HepG2 (cell line): ENCODE measurements around the gene NANOS1. TPM values are rescaled to one million over a fixed set of nuclear protein-coding genes. Genes with fewer than 3 reads are reported as not detected.
A peak's percentile ranks its signal among the peaks of the same experiment; 100 is the strongest.

Experiments used
- CHD4 ChIP-seq: fragments of 200-600 bp; sonication (generic); IDR thresholded peaks from 2 replicates; pipeline ENCODE4 v1.7.0; 2017; ENCODE audit warnings: mild to moderate bottlenecking, low read length, borderline replicate concordance
- ELF1 ChIP-seq: sonication (generic); formaldehyde crosslinking; IDR thresholded peaks from 2 replicates; pipeline ENCODE4 v1.4.0; 2020; ENCODE audit warnings: missing genetic modification reagents
- ETV5 ChIP-seq: IDR thresholded peaks from 2 replicates; pipeline ENCODE4 v1.6.1; 2018; ENCODE audit warnings: missing biosample characterization, missing genetic modification reagents, inconsistent platforms, borderline replicate concordance
- IKZF4 ChIP-seq: sonication (generic); formaldehyde crosslinking; IDR thresholded peaks from 2 replicates; pipeline ENCODE4 v1.5.1; 2020; ENCODE audit warnings: borderline replicate concordance, mild to moderate bottlenecking, low read depth, missing genetic modification reagents; ENCODE audit errors: not compliant biosample characterization
- IRX3 ChIP-seq: sonication (generic); formaldehyde crosslinking; IDR thresholded peaks from 2 replicates; pipeline ENCODE4 v1.8.1; 2023; ENCODE audit warnings: mild to moderate bottlenecking, low read depth, missing genetic modification reagents, borderline replicate concordance
- ISX ChIP-seq: sonication (generic); formaldehyde crosslinking; conservative IDR thresholded peaks from 2 replicates; pipeline ENCODE4 v1.5.0; 2020; ENCODE audit warnings: missing genetic modification reagents
- KLF11 ChIP-seq: IDR thresholded peaks from 2 replicates; pipeline ENCODE4 v1.6.1; 2016; ENCODE audit warnings: missing compliant biosample characterization
- MAF1 ChIP-seq: sonication (generic); formaldehyde crosslinking; IDR thresholded peaks from 2 replicates; pipeline ENCODE4 v1.5.0; 2020; ENCODE audit warnings: missing genetic modification reagents, borderline replicate concordance
- MYNN ChIP-seq: sonication (generic); formaldehyde crosslinking; IDR thresholded peaks from 2 replicates; pipeline ENCODE4 v1.4.0; 2020; ENCODE audit warnings: mild to moderate bottlenecking, low read depth, missing genetic modification reagents
- ZNF33A ChIP-seq: sonication (generic); formaldehyde crosslinking; IDR thresholded peaks from 2 replicates; pipeline ENCODE4 v1.5.1; 2020; ENCODE audit warnings: missing genetic modification reagents, mild to moderate bottlenecking, moderate library complexity, borderline replicate concordance
- ZNF557 ChIP-seq: sonication (generic); formaldehyde crosslinking; IDR thresholded peaks from 2 replicates; pipeline ENCODE4 v1.4.0; 2020; ENCODE audit warnings: missing genetic modification reagents
- ZNF563 ChIP-seq: sonication (generic); formaldehyde crosslinking; IDR thresholded peaks from 2 replicates; pipeline ENCODE4 v1.8.0; 2022; ENCODE audit warnings: mild to moderate bottlenecking, moderate library complexity, missing genetic modification reagents
- ZSCAN25 ChIP-seq: sonication (generic); formaldehyde crosslinking; IDR thresholded peaks from 2 replicates; pipeline ENCODE4 v1.8.0; 2022; ENCODE audit warnings: mild to moderate bottlenecking, missing genetic modification reagents
- polyA plus RNA-seq, 8 experiments: library from polyadenylated mRNA; depleted of rRNA in 3 of 8; stranded (reverse) in 7 of 8; unstranded in 1 of 8; fragments of >200 nt; fragmentation: Illumina TruSeq in 4 of 8; extraction: Trizol in 4 of 8; gene quantifications; 2 replicates each; pipeline versions ENCODE4 v1.2.1 to v1.2.3, GENCODE V29; 2011 to 2016; ENCODE audit warnings: low read depth in 4 of 8, missing spikeins in 1 of 8, mixed read lengths in 1 of 8; ENCODE audit not compliant: insufficient read depth in 1 of 8
- total RNA-seq, 5 experiments: library from RNA; depleted of rRNA; stranded (reverse); fragments of >200 nt; fragmentation: Illumina TruSeq; extraction: Trizol; gene quantifications; 2 replicates each; pipeline ENCODE4 v1.2.3, GENCODE V29; 2016; ENCODE audit warnings: low read depth in 1 of 5
- TF ChIP-seq, protein P1 (sequence below): sonication (generic); formaldehyde crosslinking; conservative IDR thresholded peaks from 2 replicates; pipeline ENCODE4 v1.8.0; 2022; ENCODE audit warnings: missing genetic modification reagents
- TF ChIP-seq, protein P2 (sequence below): sonication (generic); formaldehyde crosslinking; IDR thresholded peaks from 2 replicates; pipeline ENCODE4 v1.8.0; 2022; ENCODE audit warnings: low read depth, missing genetic modification reagents
- TF ChIP-seq, protein P3 (sequence below): sonication (generic); formaldehyde crosslinking; conservative IDR thresholded peaks from 2 replicates; pipeline ENCODE4 v1.4.0; 2020; ENCODE audit warnings: missing genetic modification reagents
- TF ChIP-seq, protein P4 (sequence below): sonication (generic); formaldehyde crosslinking; IDR thresholded peaks from 2 replicates; pipeline ENCODE4 v1.8.1; 2023; ENCODE audit warnings: mild to moderate bottlenecking, missing genetic modification reagents, borderline replicate concordance
- TF ChIP-seq, protein P5 (sequence below), 2 experiments: sonication (generic) in 1 of 2; formaldehyde crosslinking in 1 of 2; IDR thresholded peaks; 2 replicates each; pipeline versions ENCODE4 v1.6.1 to v1.9.0; 2014 to 2022; ENCODE audit warnings: antibody characterized with exemption in 1 of 2, borderline replicate concordance in 1 of 2, inconsistent platforms in 1 of 2, low read depth in 1 of 2, missing genetic modification reagents in 1 of 2

NANOS1 gene
- total and polyA plus RNA-seq, 2 of the 13 experiments (the other 11 are each of a cell fraction or from before 2014, with no cell fraction given): 1.7 to 2.2 TPM

DNA sequence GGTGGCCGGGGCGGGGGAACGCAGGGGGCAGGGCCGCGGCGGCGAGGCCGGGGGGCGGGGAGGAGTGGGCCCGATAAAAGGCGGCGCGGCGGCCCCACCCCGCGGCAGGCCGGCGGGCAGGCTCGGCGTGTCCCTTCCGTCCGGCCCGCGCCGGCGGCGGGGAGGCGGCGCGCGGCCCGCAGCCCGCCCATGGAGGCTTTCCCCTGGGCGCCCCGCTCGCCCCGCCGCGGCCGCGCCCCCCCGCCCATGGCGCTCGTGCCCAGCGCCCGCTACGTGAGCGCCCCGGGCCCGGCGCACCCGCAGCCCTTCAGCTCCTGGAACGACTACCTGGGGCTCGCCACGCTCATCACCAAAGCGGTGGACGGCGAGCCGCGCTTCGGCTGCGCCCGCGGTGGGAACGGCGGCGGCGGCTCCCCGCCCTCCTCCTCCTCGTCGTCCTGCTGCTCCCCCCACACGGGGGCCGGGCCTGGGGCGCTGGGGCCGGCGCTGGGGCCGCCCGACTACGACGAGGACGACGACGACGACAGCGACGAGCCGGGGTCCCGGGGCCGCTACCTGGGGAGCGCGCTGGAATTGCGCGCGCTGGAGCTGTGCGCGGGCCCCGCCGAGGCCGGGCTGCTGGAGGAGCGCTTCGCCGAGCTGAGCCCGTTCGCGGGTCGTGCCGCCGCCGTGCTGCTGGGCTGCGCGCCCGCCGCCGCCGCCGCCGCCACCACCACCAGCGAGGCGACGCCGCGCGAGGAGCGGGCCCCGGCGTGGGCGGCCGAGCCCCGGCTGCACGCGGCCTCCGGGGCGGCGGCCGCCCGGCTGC is at the start of gene NANOS1 (continued):
- TF ChIP-seq ZNF33A (CRISPR knock-in tag) (no peak), CHD4 (no peak), MAF1 (CRISPR knock-in tag) (no peak), MYNN (CRISPR knock-in tag) (no peak), ZNF563 (CRISPR knock-in tag) (peak; percentile 76), ELF1 (CRISPR knock-in tag) (no peak), ZNF557 (CRISPR knock-in tag) (no peak), KLF11 (CRISPR knock-in tag) (no peak), IKZF4 (no peak), ETV5 (CRISPR knock-in tag) (no peak), ZSCAN25 (no peak), ISX (CRISPR knock-in tag) (no peak), IRX3 (CRISPR knock-in tag) (no peak)
- TF ChIP-seq, protein P1, sequence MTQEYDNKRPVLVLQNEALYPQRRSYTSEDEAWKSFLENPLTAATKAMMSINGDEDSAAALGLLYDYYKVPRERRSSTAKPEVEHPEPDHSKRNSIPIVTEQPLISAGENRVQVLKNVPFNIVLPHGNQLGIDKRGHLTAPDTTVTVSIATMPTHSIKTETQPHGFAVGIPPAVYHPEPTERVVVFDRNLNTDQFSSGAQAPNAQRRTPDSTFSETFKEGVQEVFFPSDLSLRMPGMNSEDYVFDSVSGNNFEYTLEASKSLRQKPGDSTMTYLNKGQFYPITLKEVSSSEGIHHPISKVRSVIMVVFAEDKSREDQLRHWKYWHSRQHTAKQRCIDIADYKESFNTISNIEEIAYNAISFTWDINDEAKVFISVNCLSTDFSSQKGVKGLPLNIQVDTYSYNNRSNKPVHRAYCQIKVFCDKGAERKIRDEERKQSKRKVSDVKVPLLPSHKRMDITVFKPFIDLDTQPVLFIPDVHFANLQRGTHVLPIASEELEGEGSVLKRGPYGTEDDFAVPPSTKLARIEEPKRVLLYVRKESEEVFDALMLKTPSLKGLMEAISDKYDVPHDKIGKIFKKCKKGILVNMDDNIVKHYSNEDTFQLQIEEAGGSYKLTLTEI (CRISPR knock-in tag): no peak
- TF ChIP-seq, protein P2, sequence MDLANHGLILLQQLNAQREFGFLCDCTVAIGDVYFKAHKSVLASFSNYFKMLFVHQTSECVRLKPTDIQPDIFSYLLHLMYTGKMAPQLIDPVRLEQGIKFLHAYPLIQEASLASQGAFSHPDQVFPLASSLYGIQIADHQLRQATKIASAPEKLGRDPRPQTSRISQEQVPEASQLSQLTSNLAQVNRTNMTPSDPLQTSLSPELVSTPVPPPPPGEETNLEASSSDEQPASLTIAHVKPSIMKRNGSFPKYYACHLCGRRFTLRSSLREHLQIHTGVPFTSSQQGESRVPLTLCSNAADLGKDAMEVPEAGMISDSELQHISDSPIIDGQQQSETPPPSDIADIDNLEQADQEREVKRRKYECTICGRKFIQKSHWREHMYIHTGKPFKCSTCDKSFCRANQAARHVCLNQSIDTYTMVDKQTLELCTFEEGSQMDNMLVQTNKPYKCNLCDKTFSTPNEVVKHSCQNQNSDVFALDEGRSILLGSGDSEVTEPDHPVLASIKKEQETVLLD (CRISPR knock-in tag): peak; percentile 59
- TF ChIP-seq, protein P3, sequence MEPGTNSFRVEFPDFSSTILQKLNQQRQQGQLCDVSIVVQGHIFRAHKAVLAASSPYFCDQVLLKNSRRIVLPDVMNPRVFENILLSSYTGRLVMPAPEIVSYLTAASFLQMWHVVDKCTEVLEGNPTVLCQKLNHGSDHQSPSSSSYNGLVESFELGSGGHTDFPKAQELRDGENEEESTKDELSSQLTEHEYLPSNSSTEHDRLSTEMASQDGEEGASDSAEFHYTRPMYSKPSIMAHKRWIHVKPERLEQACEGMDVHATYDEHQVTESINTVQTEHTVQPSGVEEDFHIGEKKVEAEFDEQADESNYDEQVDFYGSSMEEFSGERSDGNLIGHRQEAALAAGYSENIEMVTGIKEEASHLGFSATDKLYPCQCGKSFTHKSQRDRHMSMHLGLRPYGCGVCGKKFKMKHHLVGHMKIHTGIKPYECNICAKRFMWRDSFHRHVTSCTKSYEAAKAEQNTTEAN (CRISPR knock-in tag): no peak
- TF ChIP-seq, protein P4, sequence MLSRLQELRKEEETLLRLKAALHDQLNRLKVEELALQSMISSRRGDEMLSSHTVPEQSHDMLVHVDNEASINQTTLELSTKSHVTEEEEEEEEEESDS (CRISPR knock-in tag): no peak
- TF ChIP-seq, protein P5, sequence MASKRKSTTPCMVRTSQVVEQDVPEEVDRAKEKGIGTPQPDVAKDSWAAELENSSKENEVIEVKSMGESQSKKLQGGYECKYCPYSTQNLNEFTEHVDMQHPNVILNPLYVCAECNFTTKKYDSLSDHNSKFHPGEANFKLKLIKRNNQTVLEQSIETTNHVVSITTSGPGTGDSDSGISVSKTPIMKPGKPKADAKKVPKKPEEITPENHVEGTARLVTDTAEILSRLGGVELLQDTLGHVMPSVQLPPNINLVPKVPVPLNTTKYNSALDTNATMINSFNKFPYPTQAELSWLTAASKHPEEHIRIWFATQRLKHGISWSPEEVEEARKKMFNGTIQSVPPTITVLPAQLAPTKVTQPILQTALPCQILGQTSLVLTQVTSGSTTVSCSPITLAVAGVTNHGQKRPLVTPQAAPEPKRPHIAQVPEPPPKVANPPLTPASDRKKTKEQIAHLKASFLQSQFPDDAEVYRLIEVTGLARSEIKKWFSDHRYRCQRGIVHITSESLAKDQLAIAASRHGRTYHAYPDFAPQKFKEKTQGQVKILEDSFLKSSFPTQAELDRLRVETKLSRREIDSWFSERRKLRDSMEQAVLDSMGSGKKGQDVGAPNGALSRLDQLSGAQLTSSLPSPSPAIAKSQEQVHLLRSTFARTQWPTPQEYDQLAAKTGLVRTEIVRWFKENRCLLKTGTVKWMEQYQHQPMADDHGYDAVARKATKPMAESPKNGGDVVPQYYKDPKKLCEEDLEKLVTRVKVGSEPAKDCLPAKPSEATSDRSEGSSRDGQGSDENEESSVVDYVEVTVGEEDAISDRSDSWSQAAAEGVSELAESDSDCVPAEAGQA (IDR thresholded peaks at IDR 0.05; ENCODE audit: low read depth): no peak
- TF ChIP-seq, protein P5 (CRISPR knock-in tag; IDR thresholded peaks at IDR 0.05; ENCODE audit: borderline replicate concordance): peak; percentile 16; the same call in 1 of the 2 replicates
